ENCODE data around the gene TRIM42. TPM values are rescaled to one million over a fixed set of nuclear protein-coding genes. Genes with fewer than 3 reads are reported as not detected.

Gene TRIM42
- total RNA-seq, 1 donor from 2014 or later = not detected

DNA sequence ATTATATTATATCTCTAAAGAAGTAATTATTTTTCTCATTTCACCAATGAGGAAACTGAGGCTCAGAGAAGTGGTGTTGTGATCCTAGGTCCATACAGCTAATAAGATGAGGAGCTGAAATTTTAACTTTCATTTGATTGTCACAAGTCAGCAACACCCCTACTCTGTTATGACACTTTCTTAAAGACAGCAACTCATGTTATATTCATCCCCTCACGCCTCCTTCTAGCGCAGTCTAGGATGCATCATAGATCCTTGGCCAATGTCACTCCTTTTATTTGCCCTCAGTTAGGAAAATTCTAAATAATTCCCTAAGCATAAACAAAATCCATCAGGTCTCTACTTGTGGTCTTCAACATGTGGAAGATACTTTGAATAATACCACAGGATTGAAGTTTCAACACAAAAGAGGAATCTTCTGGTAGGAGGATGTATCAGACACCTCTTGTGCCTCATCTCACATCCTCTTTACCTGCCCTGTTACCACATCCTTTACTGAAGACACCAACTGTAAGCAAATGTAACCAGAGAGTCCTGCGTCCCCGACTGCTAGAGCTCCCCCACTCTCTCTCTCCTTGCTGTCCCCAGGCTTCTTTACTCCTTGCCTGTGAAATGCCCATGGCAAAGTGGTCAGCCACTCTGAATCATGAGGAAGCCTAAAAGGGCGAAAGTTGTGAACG lies 53.7 kb downstream of the TRIM42 start:
- Histone ChIP-seq H3K27ac (ENCODE audit: low read depth, low read length) (no peak overlapping the region), H3K4me1 (ENCODE audit: insufficient read depth, low read length) (no peaks in the 10 kb centered on the region), H4K20me1 (ENCODE audit: insufficient read depth, low read length) (no peaks in the 10 kb centered on the region), H3K4me2 (ENCODE audit: low read length) (no peak overlapping the region), H3K9ac (ENCODE audit: low read length) (no peak overlapping the region), H3K4me3 (ENCODE audit: insufficient read depth, low read depth, low read length) (no peak overlapping the region), H3K27me3 (ENCODE audit: insufficient read depth, low read length) (peaks cover 3% of the 10 kb centered on the region), H2AFZ (ENCODE audit: low read depth, low read length) (no peak overlapping the region), H3K9me3 (ENCODE audit: insufficient read depth, low read depth, low read length) (no peaks in the 10 kb centered on the region), H3K36me3 (ENCODE audit: insufficient read depth, low read length) (no peaks in the 10 kb centered on the region), H3K79me2 (ENCODE audit: insufficient read depth, low read length) (no peaks in the 10 kb centered on the region)
- Mint-ChIP-seq H3K9me3 (ENCODE audit: unreplicated experiment) (peaks cover 1% of the 10 kb centered on the region), H3K4me3 (ENCODE audit: unreplicated experiment) (no peak overlapping the region), H3K27me3 (ENCODE audit: low read depth, unreplicated experiment) (no peaks in the 10 kb centered on the region), H3K4me1 (ENCODE audit: low read depth, unreplicated experiment) (peaks cover 27% of the 10 kb centered on the region), H3K27ac (ENCODE audit: unreplicated experiment) (no peak overlapping the region), H3K36me3 (ENCODE audit: low read depth, unreplicated experiment) (no peaks in the 10 kb centered on the region)
- FAIRE-seq (no peak), DNase-seq (ENCODE audit: low read depth) (no peak)
- TF ChIP-seq, protein P1, sequence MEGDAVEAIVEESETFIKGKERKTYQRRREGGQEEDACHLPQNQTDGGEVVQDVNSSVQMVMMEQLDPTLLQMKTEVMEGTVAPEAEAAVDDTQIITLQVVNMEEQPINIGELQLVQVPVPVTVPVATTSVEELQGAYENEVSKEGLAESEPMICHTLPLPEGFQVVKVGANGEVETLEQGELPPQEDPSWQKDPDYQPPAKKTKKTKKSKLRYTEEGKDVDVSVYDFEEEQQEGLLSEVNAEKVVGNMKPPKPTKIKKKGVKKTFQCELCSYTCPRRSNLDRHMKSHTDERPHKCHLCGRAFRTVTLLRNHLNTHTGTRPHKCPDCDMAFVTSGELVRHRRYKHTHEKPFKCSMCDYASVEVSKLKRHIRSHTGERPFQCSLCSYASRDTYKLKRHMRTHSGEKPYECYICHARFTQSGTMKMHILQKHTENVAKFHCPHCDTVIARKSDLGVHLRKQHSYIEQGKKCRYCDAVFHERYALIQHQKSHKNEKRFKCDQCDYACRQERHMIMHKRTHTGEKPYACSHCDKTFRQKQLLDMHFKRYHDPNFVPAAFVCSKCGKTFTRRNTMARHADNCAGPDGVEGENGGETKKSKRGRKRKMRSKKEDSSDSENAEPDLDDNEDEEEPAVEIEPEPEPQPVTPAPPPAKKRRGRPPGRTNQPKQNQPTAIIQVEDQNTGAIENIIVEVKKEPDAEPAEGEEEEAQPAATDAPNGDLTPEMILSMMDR (IDR thresholded peaks at IDR 0.05; ENCODE audit: insufficient read depth, low read depth, low read length) = no peak

DNA sequence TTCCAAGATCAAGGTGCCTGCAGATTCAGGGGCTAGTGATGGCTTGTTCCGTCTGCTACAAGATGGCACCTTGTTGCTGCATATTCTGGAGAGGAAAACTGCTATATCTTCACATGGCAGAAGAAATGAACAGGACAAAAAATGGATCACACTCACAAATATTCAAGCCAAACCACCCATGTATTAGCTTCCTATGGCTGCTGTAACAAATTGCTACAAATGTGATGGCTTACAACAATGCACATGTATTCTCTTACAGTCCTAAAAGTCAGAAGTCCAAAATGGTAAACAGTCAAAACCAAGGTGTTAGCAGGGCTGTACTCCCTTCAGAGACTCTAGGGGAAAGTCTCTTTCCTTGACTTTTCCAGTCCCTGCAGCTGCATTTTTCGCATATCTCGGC lies 55.8 kb downstream of the TRIM42 start:
- H3K27ac ChIP-seq (ENCODE audit: low read depth, low read length) = no peak overlapping the region
- no peaks in the 10 kb centered on the region for H3K4me1 ChIP-seq (ENCODE audit: insufficient read depth, low read length)
- no peak overlapping the region for H3K9ac ChIP-seq (ENCODE audit: low read length)
- no peak for TF ChIP-seq EZH2 (IDR thresholded peaks at IDR 0.05; ENCODE audit: insufficient read depth, low read length)
- TF ChIP-seq, protein P1 (IDR thresholded peaks at IDR 0.05; ENCODE audit: insufficient read depth, low read depth, low read length) = no peak
- H3K79me2 ChIP-seq (ENCODE audit: insufficient read depth, low read length) = no peaks in the 10 kb centered on the region
- no peaks in the 10 kb centered on the region for H4K20me1 ChIP-seq (ENCODE audit: insufficient read depth, low read length)
- Mint-ChIP-seq H3K4me3 (ENCODE audit: unreplicated experiment) (no peak overlapping the region), H3K9me3 (ENCODE audit: unreplicated experiment) (peaks cover 1% of the 10 kb centered on the region), H3K4me1 (ENCODE audit: low read depth, unreplicated experiment) (peaks cover 26% of the 10 kb centered on the region), H3K36me3 (ENCODE audit: low read depth, unreplicated experiment) (no peaks in the 10 kb centered on the region), H3K27ac (ENCODE audit: unreplicated experiment) (peak overlapping the region; percentile 41), H3K27me3 (ENCODE audit: low read depth, unreplicated experiment) (peaks cover 5% of the 10 kb centered on the region)
- no peak overlapping the region for H3K4me3 ChIP-seq (ENCODE audit: insufficient read depth, low read depth, low read length)
- H2AFZ ChIP-seq (ENCODE audit: low read depth, low read length) = no peak overlapping the region
- peaks cover 6% of the 10 kb centered on the region for H3K27me3 ChIP-seq (ENCODE audit: insufficient read depth, low read length)
- FAIRE-seq (no peak), DNase-seq (ENCODE audit: low read depth) (no peak)
- H3K36me3 ChIP-seq (ENCODE audit: insufficient read depth, low read length) = no peaks in the 10 kb centered on the region
- no peak overlapping the region for H3K4me2 ChIP-seq (ENCODE audit: low read length)
- H3K9me3 ChIP-seq (ENCODE audit: insufficient read depth, low read depth, low read length) = no peaks in the 10 kb centered on the region

DNA sequence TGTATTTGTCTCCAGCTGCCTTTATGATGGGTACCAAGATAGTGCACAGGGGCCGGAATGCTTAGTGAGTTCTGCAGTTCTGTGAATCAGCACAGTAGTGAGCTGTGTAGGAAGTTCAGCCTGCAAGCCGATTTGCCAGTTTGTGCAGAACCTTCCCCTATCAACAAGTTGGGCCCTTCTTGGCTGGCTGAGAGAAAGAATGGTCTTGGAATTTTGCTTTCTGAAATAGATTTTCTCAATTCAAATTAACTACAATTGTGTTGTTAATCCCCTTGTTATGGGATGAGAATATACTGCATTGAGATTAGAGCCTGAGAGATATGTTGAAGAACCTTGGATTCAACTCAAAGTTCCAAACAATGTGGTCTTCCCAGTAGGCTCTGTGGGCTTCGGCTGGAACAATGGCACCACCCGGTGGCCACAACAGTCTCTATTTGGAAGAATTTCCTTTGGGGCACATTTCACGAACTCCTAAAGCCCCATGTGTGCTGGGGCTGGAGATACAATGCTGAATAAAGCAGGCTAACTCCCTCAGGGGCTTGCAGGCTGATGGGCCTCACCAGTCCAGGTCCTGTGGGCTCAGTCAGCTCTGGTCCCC lies 59.1 kb downstream of the TRIM42 start:
- peaks cover 1% of the 10 kb centered on the region for H3K9me3 Mint-ChIP-seq (ENCODE audit: unreplicated experiment)
- no peaks in the 10 kb centered on the region for H3K9me3 ChIP-seq (ENCODE audit: insufficient read depth, low read depth, low read length)
- H3K4me2 ChIP-seq (ENCODE audit: low read length) = no peak overlapping the region
- H3K27me3 ChIP-seq (ENCODE audit: insufficient read depth, low read length) = peaks cover 14% of the 10 kb centered on the region
- H3K27me3 Mint-ChIP-seq (ENCODE audit: low read depth, unreplicated experiment) = peaks cover 19% of the 10 kb centered on the region
- H3K79me2 ChIP-seq (ENCODE audit: insufficient read depth, low read length) = no peaks in the 10 kb centered on the region
- no peak overlapping the region for H3K27ac Mint-ChIP-seq (ENCODE audit: unreplicated experiment)
- FAIRE-seq (no peak), DNase-seq (ENCODE audit: low read depth) (peak; percentile 10)
- H3K4me3 ChIP-seq (ENCODE audit: insufficient read depth, low read depth, low read length) = no peak overlapping the region
- TF ChIP-seq, protein P1 (IDR thresholded peaks at IDR 0.05; ENCODE audit: insufficient read depth, low read depth, low read length) = peak; percentile 62
- no peak for TF ChIP-seq EZH2 (IDR thresholded peaks at IDR 0.05; ENCODE audit: insufficient read depth, low read length)
- H3K36me3 Mint-ChIP-seq (ENCODE audit: low read depth, unreplicated experiment) = no peaks in the 10 kb centered on the region
- H3K27ac ChIP-seq (ENCODE audit: low read depth, low read length) = no peak overlapping the region
- H3K4me3 Mint-ChIP-seq (ENCODE audit: unreplicated experiment) = no peak overlapping the region
- H3K9ac ChIP-seq (ENCODE audit: low read length) = no peak overlapping the region
- H3K4me1 ChIP-seq (ENCODE audit: insufficient read depth, low read length) = no peaks in the 10 kb centered on the region
- no peak overlapping the region for H2AFZ ChIP-seq (ENCODE audit: low read depth, low read length)
- H4K20me1 ChIP-seq (ENCODE audit: insufficient read depth, low read length) = no peaks in the 10 kb centered on the region
- H3K4me1 Mint-ChIP-seq (ENCODE audit: low read depth, unreplicated experiment) = peaks cover 26% of the 10 kb centered on the region
- no peaks in the 10 kb centered on the region for H3K36me3 ChIP-seq (ENCODE audit: insufficient read depth, low read length)
